ENCODE results near the gene IL13RA1.

Gene IL13RA1

DNA sequence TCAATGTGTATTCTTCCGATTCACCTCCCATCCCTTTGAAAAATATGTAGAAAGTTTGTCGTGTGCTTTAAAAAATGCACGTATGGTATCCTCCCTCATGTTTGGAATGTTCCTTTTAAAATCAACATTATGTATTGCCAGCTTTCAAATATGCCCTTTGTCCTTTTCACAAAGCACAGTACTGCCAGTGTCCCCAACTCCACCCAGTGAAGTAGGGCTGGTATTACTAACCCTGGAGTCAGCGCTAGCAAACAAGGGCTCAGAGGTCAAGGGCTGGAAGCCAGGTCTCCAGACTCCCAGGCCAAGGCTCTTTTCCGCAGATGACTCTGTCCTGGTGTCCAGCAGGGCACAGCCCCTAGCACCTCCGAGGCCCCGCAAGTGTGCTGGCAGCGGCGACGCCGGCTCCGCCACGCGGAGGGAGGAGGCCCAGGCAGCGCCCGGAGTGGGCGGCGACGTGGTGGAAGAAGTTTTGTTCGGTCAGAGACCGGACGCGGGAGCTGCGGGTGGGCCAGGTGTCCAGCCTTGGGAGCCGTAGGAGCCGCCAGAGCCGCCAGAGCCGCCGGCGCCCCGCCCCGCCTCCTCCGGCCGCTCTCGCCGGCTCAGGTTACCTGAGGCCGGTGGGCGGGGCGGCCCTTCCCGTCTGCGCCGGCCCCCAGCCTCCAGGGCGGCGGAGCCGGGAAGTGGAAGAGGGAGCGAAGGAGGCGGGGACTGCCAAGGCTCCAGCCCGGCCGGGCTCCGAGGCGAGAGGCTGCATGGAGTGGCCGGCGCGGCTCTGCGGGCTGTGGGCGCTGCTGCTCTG, at the start of gene IL13RA1:
Gene IL13RA1 (plus strand): TSS at position 720 of the 799 bp plus-strand sequence. CDS start 33 bp downstream, at position 753.
- TF ChIP-seq, protein P1, sequence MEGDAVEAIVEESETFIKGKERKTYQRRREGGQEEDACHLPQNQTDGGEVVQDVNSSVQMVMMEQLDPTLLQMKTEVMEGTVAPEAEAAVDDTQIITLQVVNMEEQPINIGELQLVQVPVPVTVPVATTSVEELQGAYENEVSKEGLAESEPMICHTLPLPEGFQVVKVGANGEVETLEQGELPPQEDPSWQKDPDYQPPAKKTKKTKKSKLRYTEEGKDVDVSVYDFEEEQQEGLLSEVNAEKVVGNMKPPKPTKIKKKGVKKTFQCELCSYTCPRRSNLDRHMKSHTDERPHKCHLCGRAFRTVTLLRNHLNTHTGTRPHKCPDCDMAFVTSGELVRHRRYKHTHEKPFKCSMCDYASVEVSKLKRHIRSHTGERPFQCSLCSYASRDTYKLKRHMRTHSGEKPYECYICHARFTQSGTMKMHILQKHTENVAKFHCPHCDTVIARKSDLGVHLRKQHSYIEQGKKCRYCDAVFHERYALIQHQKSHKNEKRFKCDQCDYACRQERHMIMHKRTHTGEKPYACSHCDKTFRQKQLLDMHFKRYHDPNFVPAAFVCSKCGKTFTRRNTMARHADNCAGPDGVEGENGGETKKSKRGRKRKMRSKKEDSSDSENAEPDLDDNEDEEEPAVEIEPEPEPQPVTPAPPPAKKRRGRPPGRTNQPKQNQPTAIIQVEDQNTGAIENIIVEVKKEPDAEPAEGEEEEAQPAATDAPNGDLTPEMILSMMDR (IDR thresholded peaks at IDR 0.05; ENCODE audit: low read depth, low read length), result no peak
- TF ChIP-seq MYC (IDR thresholded peaks at IDR 0.05; ENCODE audit: low read depth, low read length) (no peak), POLR2A (IDR thresholded peaks at IDR 0.05; ENCODE audit: extremely low read depth, insufficient read length) (no peak)
- TF ChIP-seq, protein P2, sequence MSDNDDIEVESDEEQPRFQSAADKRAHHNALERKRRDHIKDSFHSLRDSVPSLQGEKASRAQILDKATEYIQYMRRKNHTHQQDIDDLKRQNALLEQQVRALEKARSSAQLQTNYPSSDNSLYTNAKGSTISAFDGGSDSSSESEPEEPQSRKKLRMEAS (IDR thresholded peaks at IDR 0.05; ENCODE audit: low read depth, low read length), result no peak
- DNase-seq (ENCODE audit: low read depth), result peak; percentile 81
- H3K4me3 ChIP-seq (ENCODE audit: low read depth, low read length), result peak within 1 kb of the TSS; percentile 48

DNA sequence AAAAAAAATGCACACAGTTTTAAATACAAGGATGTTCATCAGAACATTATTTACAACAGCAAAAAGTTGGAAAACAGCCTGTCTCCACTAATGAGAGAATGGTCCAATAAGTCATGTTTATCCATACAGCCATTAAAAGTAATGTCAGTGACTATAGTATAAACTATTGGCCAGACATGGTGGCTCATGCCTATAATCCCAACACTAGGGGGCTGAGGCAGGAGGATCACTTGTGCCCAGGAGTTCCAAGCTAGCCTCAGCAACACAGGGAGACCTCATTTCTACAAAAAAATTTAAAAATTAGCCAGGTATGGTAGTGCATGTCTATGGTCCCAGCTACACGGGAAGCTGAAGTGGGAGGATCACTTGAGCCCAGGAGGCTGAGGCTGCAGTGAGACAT, 48.1 kb upstream of the IL13RA1 start:
- TF ChIP-seq POLR2A (IDR thresholded peaks at IDR 0.05; ENCODE audit: extremely low read depth, insufficient read length) (no peak), MYC (IDR thresholded peaks at IDR 0.05; ENCODE audit: low read depth, low read length) (no peak)
- TF ChIP-seq, protein P2 (IDR thresholded peaks at IDR 0.05; ENCODE audit: low read depth, low read length), result no peak
- TF ChIP-seq, protein P1 (IDR thresholded peaks at IDR 0.05; ENCODE audit: low read depth, low read length), result no peak
- DNase-seq (ENCODE audit: low read depth), result no peak
- no peak overlapping the region for H3K4me3 ChIP-seq (ENCODE audit: low read depth, low read length)

DNA sequence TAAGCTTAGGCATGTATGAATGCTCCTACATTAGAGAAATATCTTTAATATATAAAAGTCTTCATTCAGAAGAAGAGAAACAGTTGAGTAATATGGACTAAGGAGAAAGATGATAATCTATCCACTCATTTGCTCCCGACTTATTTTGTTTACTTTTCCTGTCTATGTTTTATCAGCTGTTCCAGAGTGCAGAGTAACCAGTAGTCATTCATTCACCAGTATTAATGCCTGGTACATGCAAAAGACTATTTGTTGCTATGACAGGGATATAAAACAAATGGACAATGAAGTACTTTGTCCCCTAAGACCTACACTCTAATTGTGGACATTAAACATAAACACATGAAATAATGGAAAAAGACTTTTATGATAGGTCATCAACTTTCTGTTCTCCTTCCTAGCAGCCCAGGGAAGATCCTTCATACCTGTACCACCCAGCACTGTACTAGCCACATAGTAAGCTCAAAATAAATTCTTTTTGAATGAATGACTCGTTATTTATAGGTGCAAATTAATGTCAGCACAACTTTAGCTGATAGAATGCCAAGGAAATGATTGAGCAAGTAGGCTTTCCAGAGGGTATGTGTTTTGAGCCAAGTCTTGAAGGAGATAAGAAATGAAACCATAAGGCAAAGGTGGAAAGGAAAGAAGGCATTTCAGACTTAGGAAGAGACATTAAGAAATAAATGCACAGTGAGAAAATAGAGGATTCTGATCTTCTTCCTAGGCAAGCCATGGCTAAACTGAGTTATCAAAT, 45.0 kb upstream of the IL13RA1 start:
- H3K4me3 ChIP-seq (ENCODE audit: low read depth, low read length), result no peak overlapping the region
- no peak for DNase-seq (ENCODE audit: low read depth)
- TF ChIP-seq, protein P1 (IDR thresholded peaks at IDR 0.05; ENCODE audit: low read depth, low read length), result no peak
- TF ChIP-seq POLR2A (IDR thresholded peaks at IDR 0.05; ENCODE audit: extremely low read depth, insufficient read length) (no peak), MYC (IDR thresholded peaks at IDR 0.05; ENCODE audit: low read depth, low read length) (no peak)
- TF ChIP-seq, protein P2 (IDR thresholded peaks at IDR 0.05; ENCODE audit: low read depth, low read length), result no peak

DNA sequence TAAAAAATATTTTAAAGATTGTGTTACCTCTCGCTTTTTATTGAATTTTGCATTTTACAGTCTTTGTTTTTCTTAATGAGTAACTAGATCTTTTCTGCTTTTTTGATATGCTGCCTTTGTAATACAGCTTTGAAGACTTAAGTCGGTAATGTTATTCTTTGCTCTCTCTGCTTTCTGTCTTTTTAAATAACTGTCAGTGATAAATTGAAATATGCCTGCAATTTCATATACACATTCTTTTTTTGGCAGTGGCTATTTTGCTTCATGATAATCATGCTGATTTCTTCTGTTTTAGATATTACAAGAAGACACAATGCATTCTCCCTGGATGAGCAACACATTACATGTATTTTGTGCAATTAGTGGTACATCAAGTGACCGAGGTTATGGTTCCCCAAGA, 42.0 kb upstream of the IL13RA1 start:
- DNase-seq (ENCODE audit: low read depth), result no peak
- H3K4me3 ChIP-seq (ENCODE audit: low read depth, low read length), result no peak overlapping the region
- TF ChIP-seq MYC (IDR thresholded peaks at IDR 0.05; ENCODE audit: low read depth, low read length) (no peak), POLR2A (IDR thresholded peaks at IDR 0.05; ENCODE audit: extremely low read depth, insufficient read length) (no peak)
- TF ChIP-seq, protein P2 (IDR thresholded peaks at IDR 0.05; ENCODE audit: low read depth, low read length), result no peak
- TF ChIP-seq, protein P1 (IDR thresholded peaks at IDR 0.05; ENCODE audit: low read depth, low read length), result no peak

DNA sequence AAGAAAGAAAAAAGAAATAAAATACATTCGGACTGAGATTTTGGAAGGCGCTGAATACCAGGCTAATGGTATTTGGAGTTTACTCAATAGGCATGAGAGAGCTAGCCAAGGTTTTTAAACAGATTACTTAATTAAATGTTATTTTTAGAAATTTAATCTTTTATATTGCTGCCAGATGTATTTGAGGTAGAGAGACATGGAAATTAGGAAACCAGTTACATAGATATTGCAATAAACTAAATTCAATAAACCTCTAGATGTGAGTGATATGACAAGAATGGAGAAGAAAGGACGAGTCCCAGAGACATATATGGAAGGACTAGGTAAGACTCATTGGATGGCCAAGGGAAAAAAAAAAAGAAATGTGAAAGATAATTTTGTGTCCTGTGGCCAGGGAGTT, 38.5 kb upstream of the IL13RA1 start:
- H3K4me3 ChIP-seq (ENCODE audit: low read depth, low read length), result no peak overlapping the region
- TF ChIP-seq POLR2A (IDR thresholded peaks at IDR 0.05; ENCODE audit: extremely low read depth, insufficient read length) (no peak), MYC (IDR thresholded peaks at IDR 0.05; ENCODE audit: low read depth, low read length) (no peak)
- TF ChIP-seq, protein P1 (IDR thresholded peaks at IDR 0.05; ENCODE audit: low read depth, low read length), result no peak
- TF ChIP-seq, protein P2 (IDR thresholded peaks at IDR 0.05; ENCODE audit: low read depth, low read length), result no peak
- DNase-seq (ENCODE audit: low read depth), result no peak

Measured in NB4 (cell line).